GM21423 (cell line): Measurements from ENCODE around the gene FAM118B.
A peak's percentile ranks its signal among the peaks of the same experiment; 100 is the strongest.
"Not testable (repeated sequence)": the region's sequence is repeated elsewhere in the genome, so short reads cannot be mapped to it uniquely, and the experiment has no call there.

Experiments
- ATAC-seq: cut with Tn5 transposase; IDR thresholded peaks from one replicate; pipeline ENCODE4 v1.9.1; 2021; ENCODE audit warnings: mild to moderate bottlenecking, moderate library complexity; ENCODE audit not compliant: unreplicated experiment

FAM118B gene

DNA sequence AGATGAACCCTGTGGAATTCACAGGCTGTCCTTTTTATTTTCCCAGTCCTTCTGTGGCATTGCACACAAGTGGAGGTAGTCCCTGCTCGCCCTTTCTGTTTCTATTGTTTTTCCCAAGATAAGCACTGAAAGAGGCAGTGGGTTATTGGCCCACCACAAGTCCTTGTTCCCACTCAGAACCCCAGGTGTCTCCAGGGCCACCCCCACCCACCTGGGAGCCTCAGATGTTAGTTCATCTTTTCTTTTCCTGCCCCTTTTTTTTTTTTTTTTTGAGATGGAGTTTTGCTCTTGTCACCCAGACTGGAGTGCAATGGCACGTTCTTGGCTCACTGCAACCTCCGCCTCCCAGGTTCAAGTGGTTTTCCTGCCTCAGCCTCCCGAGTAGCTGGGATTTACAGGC, 97.2 kb downstream of the FAM118B start:
- ATAC-seq, result not testable (repeated sequence)

DNA sequence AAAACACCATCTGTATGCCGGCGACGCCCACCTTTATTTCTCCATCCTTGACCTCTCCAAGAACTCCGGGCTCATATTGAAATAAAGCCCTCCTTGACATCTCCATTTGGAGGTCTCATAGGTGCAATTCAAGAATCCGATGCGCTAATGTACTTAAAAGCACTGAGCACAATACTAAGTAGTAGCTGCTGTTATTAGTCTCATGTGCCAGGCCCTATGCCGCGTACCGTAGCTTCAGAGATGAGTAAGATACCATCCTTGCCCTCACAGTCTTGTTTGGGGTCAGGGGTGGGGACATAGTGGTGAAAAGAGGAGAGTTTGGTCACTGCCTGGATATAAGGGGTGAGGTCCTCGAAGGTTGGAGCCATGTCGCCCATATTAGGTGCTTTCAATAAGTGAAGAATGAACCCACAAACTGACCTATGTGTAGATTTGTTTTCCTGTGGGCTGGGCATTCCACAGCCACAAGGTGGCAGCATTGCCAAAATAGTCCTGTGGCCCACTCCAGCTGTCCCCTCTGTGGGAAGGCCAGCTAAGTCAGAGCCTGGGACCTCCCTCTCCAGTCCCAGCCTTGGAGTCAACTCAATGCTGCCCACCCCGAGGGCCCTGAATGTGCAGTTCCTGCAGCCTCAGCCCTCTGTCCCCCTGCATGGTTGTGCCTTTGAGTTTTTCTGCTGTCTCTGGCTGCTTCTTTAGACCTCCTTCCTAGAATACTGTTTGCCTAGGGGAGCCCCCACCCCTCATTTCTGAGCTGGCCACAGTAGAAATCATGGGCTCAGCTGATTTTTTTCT, 98.8 kb downstream of the FAM118B start:
- peak; percentile 35 for ATAC-seq

DNA sequence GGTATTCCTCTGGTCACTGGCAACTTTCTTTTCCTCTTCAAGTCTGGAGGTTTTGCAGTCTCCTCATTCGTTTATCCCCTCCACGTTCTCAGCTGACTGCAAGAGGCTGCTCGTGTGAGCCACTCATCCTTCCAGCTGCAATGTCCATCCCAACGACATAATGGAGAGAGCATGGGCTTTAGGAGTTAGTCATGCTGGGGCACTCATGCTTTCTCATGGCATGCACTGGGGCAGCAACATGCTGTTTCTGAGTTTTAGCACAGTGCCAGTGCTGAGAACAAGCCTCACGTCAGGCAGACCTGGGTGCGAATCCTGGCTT, 99.4 kb downstream of the FAM118B start:
- no peak for ATAC-seq

DNA sequence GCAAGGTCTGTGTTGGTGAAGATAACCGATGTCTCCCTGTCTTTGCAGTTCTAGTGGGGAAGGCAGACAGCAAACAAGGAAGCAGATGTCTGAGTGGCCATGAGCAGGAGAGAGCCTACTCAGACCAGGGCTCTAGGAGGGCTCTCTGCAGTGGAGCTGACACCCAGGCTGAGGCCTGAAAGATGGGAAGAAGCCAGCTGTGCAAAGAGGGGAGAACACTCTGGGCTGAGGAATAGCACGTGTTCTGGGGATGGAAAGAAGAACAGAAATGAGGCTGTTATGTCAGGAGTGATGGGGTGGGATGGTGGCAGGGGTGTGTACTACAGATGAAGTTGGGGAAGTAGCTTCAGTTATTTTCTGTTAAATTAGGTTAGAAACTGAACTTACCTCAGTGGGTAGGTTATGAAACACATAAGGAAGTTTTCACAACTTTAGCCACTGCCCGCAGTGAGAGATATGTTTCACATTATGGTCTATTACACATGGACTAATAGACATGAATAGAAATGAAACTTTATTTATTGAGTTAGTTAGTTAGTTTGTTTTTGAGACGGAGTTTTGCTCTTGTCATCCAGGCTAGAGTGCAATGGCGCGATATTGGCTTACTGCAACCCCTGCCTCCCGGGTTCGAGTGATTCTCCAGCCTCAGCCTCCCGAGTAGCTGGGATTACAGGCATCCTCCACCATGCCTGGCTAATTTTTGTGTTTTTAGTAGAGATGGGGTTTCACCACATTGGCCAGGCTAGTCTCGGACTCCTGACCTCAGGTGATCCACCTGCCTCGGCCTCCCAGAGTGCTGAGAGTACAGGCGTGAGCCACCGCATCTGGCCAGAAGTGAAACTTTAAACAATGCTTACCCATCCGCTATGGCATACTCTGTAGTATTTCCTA, 100.1 kb downstream of the FAM118B start:
- peak; percentile 67 for ATAC-seq
